ENCODE measurements around the gene ELMO1.
A peak's percentile ranks its signal among the peaks of the same experiment; 100 is the strongest.

The ELMO1 gene

DNA sequence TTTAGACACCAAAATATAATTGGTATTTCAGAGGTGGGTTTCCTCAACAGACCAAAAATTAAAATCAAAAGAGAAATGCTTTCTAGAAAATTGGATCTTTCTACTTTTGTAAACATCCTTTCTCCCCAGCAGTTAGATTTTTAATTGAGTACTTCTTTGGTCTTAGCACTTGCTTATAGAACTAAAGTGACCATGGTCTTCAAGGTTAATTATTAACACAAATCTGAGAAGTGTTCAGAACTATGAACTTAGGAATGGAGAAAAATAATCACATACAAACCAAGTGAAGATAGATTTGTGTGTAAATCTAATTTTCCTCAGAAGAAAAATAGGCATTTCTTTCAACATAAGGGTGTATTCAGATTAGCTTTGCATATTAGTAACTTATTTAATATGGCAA lies 355.4 kb downstream of the ELMO1 start:
- no peak for DNase-seq (ENCODE audit: low spot score)

DNA sequence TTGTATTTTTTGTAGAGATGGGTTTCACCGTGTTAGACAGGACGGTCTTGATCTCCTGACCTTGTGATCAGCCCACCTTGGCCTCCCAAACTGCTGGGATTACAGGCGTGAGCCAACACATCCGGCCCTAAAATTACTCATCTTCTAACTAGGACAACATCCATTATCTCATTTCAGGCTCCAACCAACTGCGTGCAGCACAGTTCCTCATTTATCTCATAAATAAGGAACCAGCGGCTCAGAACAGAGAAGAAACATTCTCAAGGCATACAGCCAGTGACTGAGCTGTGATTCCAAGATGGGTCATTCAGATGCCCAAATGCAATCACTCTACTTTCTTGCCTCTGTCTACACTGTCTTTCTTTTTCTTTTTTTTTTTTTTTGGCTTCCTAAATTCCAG lies 356.1 kb downstream of the ELMO1 start:
- DNase-seq (ENCODE audit: low spot score), result no peak

DNA sequence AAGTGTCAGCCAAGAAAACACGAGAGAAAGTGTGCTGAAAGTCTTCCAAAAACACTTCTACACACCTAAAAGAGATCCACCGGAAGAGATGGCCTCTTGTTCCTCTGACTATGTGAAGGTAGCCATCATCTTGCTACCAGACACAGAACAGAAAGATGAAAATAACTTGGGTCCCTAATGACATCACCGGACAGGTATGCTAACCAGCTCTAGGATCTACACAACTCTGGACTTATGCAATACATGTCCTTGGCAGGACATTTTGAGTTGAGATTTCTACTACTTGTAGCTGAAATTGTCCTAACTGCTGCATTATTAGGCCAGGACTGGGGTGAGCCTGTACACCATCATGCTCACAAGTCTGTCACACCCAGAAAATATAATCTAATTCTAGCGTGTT lies 358.7 kb downstream of the ELMO1 start:
- DNase-seq (ENCODE audit: low spot score), result no peak

DNA sequence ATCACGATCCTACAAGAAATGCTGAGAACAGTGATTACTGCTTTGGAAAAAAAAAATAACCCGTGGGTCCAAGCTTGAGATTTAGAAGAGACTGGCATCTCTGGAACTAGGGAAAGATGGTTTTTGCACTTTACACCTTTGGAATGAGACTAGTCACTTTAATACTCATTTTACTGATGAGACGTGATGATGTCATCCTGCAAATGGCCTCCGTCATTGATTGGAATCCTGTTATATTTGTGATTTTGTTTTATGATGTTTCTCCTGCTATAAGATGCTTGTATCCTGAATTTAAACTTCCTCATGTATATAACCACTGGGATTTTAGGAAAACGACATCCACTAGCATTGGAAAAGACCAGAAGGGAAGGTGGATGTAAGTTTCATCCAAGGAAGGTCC lies 363.1 kb downstream of the ELMO1 start:
- no peak for DNase-seq (ENCODE audit: low spot score)

DNA sequence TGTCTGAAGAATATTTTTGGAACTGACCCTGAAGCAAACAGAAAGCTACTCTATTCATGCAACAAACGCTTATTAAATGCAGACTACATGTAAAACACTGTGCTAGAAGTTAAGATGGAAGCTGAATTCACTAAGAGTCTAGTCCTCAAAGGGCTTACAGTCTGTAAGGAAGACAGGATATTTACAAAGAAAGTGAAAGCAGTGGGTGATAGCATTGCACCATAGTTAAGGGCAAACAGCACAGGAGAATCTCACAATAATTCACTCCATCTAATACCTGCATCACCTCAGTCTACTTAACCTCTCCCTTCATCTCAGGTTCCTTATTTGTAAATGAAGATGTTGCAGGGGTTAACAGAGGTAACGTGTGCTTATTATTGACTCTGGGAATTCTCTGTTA lies 364.4 kb downstream of the ELMO1 start:
- no peak for DNase-seq (ENCODE audit: low spot score)

DNA sequence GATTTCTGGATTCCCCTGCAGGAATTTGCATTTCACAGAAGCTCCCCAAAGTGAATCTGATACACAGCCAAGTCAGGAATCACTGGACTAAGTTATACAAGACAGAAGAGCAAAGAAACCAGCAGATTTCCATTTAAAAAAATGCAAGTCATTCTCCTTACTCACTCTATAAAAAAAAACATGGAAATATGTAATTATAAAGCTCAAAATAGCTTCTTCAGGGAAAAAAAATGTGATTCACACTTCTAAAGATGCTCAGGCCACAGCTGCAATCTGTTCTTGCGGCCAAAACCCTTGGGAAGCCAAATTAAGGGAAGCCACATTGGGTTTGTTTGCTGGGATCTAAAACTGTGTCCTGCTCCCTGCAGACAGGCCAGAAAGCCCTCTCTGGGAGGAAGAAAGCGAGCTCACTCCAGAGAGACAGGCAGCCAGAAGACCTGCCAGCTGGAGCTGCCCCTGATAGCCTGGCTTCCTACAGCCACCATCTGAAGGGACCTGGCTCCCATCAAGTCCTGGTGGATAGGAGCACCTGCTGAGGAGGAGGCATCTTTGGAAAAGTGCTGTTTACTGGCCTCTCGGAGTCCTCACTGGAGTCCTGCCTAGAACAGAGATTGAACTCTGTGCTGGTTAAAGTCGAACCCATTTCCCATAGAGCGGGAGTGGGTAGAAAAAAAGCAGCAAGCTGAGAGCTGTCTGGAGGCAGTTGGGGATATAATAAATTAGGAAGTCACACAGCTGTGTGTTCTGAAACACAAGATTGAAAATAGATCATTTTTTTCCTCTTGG lies 365.2 kb downstream of the ELMO1 start:
- DNase-seq (ENCODE audit: low spot score), result no peak

DNA sequence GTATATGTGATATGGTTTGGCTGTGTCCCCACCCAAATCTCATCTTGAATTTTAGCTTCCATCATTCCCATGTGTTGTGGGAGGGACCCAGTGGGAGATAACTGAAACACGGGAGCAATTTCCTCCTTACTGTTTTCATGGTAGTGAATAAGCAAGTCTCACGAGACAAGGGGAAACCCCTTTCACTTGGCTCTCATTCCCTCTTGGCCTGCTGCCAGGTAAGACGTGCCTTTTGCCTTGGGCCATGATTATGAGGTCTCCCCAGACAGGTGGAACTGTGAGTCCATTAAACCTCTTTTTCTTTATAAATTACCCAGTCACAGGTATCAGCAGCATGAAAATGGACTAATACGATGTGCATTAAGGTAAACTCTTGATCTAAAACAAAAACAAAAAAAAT lies 367.2 kb downstream of the ELMO1 start:
- no peak for DNase-seq (ENCODE audit: low spot score)

DNA sequence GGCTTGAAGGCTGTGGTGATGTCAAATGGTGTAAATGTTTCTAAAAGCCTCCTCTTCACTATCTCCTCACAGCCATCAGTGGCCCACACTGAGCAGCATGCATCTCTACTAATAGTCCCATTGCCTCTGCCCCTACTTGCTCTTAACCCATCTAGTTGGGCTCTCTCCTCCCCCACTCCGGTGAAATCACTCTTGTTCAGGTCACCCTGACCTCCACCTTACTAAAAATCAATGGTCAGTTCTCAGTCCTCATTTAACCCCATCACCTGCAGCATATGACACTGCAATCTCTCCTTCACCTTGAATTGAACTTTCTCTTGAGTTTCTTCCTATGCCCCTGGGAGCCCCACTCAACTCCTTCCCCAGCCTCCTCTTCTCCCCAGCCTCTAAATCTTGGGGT lies 369.2 kb downstream of the ELMO1 start:
- no peak for DNase-seq (ENCODE audit: low spot score)

DNA sequence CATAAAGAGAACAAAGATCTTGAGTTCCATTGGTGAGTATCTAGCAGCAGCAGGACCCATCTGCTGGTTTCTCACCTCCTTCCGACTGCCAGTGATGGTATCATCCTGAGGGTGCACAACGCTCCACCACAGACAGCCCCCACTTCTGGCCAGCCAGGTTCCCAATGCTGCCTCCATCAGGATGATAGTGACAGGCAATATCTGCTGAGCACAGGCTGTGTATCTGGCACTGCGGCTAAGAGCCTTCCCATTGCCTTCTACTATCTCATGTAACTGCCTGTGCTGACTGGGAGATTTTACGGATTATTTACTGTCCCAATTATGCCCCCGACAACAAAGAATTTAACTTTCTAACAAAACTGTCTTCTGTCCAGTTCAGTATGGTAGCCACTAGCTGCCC lies 372.0 kb downstream of the ELMO1 start:
- DNase-seq (ENCODE audit: low spot score), result no peak

DNA sequence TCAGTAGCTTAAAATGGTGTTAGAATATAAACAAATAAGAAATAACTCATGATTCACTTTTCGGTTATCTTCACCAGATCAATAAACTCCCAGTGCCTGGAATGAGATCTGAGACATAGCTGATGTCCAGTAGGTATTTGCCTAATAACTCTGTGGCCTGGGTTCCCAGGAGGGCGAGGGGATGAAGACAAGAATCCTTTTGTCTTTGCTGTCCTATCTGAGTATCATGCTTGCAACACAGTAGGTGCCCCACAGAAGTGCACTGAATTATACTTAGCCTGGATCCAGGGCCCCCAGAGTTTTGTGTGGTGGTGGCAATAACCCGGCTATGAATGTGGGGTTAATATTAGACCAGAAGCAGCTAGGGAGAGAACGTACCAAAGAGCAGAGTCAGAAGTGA lies 374.3 kb downstream of the ELMO1 start:
- peak; percentile 55 for DNase-seq (ENCODE audit: low spot score)

DNA sequence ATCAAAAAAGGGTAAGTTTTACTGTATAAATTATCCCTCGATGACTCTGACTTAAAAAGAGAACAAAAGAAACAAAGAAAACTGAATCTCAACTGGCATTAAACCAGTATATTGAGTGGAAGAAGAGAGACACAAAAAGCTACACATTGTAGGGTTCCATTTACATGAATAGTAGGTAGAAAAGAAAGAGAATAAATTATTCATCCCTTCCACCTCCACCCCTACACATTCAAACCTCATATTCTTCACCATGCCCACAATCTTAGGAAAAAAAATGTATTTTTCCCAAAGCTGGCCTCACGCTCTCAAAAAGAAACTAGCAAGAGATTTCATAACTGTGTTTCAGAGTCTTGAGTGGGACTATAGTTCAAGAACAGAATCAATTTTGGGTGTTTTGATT lies 377.5 kb downstream of the ELMO1 start:
- DNase-seq (ENCODE audit: low spot score), result no peak

DNA sequence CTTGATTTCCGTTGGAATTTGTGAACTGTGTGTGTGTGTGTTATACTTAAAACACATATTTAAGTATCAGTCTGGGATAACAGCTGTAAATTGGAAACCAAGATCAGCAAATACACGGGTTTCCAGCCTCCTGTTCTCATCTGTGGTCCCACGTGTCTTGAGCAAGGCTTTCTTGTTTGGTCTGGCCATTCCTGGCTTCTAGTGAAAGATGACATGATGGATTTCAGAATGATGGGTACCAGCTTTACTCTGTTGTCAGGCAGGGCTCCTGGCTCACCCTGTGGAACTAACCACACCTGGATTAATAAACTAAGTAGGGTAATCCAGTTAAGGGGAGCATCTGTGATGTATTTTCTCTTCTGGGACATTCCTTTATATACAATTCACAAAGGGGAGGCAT lies 378.2 kb downstream of the ELMO1 start:
- no peak for DNase-seq (ENCODE audit: low spot score)

DNA sequence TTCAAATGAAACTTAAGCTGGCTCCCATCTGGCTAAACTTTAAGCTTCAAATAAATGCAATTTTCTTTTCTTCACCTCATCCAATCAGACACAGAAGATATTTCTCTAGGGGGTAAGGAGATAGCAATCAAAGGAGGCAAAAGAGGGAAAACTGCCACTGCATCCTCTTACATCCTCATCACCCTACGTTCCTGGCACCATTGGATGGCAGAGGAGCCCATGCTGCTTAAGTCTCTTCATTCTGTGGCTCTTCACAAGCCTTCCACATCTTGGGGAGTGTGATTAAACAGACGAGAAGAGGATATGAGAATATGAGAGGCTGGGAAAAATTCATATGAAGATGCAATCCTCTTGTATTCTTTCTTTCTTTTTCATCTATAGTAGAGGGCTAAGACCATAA lies 378.6 kb downstream of the ELMO1 start:
- DNase-seq (ENCODE audit: low spot score), result no peak

DNA sequence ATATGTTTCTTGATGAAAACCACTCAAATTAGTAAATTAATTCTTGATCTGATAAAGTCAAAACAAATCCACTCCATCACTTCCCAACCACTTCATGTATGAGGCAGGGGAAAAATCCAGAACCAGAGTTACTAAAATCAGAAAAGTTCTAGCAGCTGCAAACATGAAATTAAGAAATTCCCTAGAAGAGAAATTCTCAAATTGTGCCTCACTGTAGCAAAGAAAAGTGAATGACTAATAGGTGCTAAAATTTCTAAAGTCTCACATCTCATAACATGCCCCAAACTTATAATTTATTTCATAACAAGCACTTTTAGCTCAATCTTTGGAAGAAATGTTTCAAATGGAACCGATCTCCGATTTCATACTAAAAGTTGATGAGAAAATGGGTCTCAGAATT lies 379.3 kb downstream of the ELMO1 start:
- DNase-seq (ENCODE audit: low spot score), result no peak

DNA sequence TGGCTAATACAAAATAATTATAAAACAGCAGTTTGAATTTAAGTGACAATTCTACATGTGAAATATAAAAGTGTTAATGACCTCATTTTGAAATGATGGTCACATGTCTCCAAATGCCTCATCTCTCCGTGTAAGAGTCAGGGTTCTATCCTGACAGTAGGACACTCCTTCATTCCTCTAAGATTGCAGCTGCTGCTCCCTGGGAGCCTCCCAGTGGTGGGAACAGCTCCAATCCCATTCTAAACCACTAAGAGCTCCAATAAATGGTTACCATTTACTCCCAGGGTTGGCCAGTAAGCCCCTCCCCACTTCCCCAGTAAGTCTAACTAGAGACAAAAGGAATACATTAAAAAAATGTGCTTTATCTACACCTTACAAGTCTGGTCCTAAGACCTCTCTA lies 379.8 kb downstream of the ELMO1 start:
- no peak for DNase-seq (ENCODE audit: low spot score)

DNA sequence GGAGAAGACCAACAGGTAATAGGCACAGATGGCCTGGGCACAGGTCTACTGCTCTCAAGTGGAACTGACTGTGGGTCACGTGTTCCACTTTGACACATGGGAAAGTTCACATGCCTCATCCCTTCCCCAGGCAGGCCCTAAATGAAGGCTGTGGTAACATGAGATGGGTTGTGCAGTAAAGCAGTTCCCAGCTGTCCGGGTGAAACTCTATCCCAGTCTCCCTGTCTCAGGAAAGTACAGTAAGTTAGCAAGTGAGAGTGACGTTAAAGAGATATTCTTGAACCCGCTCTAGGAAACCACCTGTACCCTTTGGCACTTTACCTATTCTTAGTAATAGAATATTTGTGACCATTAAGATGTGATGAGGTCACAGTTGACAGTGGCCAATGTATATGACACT lies 380.6 kb downstream of the ELMO1 start:
- DNase-seq (ENCODE audit: low spot score), result no peak

DNA sequence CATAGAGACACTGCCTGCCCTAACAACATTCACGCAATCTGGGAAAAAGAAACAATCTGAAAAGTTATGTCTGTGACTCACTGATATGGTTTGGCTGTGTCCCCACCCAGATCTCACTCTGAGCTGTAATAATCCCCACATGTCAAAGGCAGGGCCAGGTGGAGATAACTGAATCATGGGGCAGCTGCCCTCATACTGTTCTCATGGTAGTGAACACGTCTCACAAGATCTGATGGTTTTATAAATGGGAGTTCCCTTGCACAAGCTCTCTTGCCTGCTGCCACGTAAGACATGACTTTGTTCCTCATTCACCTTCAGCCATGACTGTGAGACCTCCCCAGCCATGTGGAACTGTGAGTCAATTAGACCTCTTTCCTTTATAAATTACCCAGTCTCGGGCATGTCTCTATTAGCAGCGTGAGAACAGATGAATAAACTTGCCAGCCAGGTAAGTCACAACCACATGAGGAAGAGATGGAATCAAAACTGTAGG lies 382.8 kb downstream of the ELMO1 start:
- DNase-seq (ENCODE audit: low spot score), result no peak

DNA sequence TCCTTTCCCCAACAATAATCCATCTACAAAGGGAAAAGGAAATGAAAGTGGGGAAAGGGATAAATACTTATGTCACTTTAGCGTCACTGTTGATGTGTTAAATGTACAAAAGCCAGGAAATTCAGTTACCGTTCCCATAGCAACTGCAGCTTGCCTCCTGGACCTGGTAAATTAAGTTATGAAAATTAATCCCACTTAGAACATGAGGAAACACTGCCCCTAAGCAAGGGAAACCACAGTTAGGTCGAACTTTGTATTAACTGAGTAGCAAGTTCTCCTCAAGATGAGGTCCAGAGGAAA lies 386.2 kb downstream of the ELMO1 start:
- DNase-seq (ENCODE audit: low spot score), result no peak

DNA sequence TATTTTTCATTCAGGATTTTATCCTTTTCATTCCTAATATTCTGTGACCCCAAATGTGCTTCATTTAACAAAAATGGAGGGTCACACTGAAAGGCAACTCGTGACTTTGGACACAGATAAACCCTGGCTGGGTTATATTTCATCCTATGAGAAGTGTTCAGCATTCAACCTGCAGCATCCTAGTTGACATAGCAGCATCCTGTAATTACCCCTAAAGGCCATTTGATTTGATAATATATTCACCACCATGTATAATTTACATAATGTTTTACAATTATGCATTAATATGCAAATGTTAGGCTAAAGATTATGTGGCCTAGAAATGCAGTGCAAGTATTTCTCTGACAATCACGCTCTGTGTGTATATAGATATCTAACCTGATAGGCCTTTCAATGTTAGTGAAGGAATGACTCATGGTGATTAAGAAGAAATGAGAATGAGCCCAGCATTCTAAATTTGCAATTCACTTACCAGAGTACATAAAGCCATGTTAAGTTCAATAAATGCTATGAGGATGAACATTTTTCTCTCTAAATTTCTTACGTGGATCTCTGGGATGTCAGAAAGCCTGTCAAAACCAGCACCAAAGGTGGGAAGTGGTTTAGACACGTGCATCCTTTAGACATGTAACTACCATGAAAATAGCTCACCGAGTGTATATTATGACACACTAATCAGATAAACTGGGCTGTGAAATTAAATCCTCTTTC lies 386.7 kb downstream of the ELMO1 start:
- no peak for DNase-seq (ENCODE audit: low spot score)

DNA sequence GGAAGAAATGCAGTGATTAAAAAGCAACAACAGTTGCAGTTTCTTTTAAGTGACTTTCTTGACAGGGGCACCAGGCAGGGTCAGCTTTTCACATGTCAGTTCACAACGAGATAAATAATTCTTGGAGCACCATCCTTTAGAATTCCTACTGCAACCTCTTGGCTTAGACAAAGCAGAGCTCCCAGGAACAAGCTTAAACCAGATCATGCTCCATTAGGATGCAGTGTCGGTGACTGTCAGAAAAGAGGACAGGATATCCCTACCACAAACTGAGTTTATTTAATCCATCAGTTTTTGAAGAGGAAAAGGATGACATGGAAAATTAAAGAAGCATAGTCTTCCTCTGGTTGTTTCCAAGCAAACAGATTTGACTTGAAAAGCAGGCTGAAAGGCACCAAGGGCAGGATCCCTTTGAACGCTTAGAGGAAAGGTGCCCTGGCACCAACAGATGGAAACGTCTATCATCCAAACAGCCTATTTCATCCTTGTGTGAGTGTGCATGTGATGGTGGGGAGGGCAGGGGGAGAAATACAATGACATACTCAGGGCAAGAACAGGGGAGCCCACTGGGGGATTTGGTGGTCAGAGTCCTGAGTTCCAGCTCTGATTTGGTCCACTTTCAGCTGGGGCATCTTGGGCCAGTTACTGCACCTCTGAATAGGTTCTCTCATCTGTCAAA lies 392.3 kb downstream of the ELMO1 start:
- no peak for DNase-seq (ENCODE audit: low spot score)

DNA sequence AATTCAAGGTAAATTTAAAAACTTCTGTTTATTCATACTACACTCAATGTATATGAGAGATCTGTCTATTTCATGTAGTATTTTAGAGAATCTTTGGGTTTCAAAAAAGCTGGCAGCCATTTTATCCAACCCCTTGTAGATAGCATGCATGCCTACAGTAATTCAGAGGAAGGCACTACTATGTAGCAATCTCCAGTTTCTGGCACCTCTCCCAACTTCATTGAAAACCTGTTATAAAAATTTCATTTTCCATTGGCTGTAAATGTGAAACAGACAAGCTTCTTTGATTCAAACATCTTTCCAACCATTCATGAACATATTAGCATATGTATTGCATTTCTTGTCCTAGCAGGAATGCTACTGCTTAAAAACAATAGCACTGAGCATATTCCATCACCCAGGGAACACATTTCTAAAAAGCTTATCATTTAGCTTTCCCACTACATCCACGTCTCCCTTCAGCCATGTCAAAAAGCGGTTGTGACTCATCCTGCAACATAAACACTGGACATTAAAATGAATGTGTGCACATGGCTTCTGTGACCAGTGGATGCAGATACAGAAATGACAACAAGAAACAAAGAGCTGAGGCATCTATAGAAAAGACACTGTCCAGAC lies 393.9 kb downstream of the ELMO1 start:
- DNase-seq (ENCODE audit: low spot score), result no peak

DNA sequence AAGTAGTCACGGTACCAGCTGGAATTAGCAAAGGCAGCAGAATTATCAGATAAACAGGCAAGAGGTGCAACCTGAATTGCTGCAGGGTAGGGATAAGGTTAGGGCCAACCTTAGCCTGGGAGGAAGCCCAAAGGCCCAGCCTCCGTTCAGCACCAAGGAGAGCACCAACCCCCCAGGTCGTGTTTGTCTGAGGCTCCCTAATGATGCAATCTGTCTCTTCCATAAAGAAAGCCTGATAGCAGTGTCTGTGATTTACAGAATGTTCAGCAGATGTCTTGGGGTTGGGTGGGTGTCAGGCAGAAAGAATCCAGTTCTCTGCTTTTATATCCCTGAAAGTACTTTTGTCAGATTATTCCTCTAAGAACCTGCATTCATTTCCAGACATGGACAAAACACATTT lies 396.0 kb downstream of the ELMO1 start:
- peak; percentile 67 for DNase-seq (ENCODE audit: low spot score)

DNA sequence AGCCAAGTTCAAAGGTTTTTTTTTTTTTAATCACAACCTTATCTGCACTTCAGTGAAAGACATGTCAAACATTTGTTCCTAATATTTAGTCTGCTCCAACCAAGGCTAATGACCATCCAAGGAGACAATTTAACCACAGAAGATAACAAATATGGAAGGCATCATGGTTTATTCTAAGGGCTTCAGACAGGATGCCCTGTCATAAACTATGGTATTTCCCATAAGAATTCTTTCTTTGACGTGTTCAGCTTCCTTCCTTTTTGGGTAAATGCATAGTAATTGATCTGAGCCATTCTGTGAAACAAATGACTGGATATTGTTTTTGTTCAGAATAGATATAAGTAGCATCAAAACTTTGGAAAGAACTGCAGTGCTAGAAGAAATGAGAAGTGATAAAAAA lies 397.9 kb downstream of the ELMO1 start:
- DNase-seq (ENCODE audit: low spot score), result no peak
